Ishikawa (cell line): ENCODE measurements around the gene ZNF674.

Experiments
- CEBPB ChIP-seq: IDR thresholded peaks from 2 replicates; pipeline ENCODE4 v1.6.1; 2012
- CREB1 ChIP-seq: IDR thresholded peaks from 2 replicates; pipeline ENCODE4 v1.6.1; 2012; ENCODE audit warnings: low read depth
- EGR1 ChIP-seq: IDR thresholded peaks from 2 replicates; pipeline ENCODE4 v1.6.1; 2012
- EP300 ChIP-seq: IDR thresholded peaks from 2 replicates; pipeline ENCODE4 v1.6.1; 2012; ENCODE audit warnings: borderline replicate concordance
- FOXM1 ChIP-seq: IDR thresholded peaks from 2 replicates; pipeline ENCODE4 v1.6.1; 2012; ENCODE audit warnings: low read depth, borderline replicate concordance
- NFIC ChIP-seq: IDR thresholded peaks from 2 replicates; pipeline ENCODE4 v1.6.1; 2012
- RAD21 ChIP-seq: IDR thresholded peaks from 2 replicates; pipeline ENCODE4 v1.6.1; 2012; ENCODE audit warnings: low read depth
- TAF1 ChIP-seq: IDR thresholded peaks from 2 replicates; pipeline ENCODE4 v1.6.1; 2012; ENCODE audit warnings: low read depth, mild to moderate bottlenecking
- TCF12 ChIP-seq: IDR thresholded peaks from 2 replicates; pipeline ENCODE4 v1.6.1; 2012; ENCODE audit warnings: low read depth
- TEAD4 ChIP-seq: IDR thresholded peaks from 2 replicates; pipeline ENCODE4 v1.6.1; 2012
- YY1 ChIP-seq: IDR thresholded peaks from 2 replicates; pipeline ENCODE4 v1.6.1; 2012; ENCODE audit warnings: low read depth
- ZBTB7A ChIP-seq: IDR thresholded peaks from 2 replicates; pipeline ENCODE4 v1.6.1; 2012; ENCODE audit warnings: low read depth
- TF ChIP-seq, protein P1 (sequence below): IDR thresholded peaks from 2 replicates; pipeline ENCODE4 v1.6.1; 2012
- TF ChIP-seq, protein P2 (sequence below): IDR thresholded peaks from 2 replicates; pipeline ENCODE4 v1.6.1; 2012
- TF ChIP-seq, protein P3 (sequence below): IDR thresholded peaks from 2 replicates; pipeline ENCODE4 v1.6.1; 2012; ENCODE audit warnings: low read depth, mild to moderate bottlenecking

Gene ZNF674

DNA sequence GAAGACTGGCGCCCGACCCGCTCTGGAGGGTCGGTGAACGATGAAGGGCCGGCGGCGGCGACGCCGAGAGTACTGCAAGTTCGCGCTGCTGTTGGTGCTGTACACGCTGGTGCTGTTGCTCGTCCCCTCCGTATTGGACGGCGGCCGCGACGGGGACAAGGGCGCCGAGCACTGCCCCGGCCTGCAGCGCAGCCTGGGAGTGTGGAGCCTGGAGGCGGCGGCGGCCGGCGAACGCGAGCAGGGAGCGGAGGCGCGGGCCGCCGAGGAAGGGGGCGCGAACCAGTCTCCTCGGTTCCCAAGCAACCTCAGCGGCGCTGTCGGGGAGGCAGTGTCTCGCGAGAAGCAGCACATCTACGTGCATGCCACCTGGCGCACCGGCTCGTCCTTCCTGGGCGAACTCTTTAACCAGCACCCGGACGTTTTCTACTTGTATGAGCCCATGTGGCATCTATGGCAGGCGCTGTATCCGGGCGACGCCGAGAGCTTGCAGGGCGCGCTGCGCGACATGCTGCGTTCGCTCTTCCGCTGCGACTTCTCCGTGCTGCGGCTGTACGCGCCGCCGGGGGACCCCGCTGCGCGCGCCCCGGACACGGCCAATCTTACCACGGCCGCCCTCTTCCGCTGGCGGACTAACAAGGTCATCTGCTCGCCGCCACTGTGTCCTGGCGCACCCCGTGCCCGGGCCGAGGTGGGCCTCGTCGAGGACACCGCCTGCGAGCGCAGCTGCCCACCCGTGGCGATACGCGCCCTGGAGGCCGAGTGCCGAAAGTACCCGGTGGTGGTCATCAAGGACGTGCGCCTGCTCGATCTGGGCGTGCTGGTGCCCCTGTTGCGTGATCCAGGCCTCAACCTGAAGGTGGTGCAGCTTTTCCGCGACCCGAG is 28.9 kb upstream of the ZNF674 start:
- TF ChIP-seq, protein P1, sequence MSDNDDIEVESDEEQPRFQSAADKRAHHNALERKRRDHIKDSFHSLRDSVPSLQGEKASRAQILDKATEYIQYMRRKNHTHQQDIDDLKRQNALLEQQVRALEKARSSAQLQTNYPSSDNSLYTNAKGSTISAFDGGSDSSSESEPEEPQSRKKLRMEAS: peak; percentile 53
- TF ChIP-seq, protein P2, sequence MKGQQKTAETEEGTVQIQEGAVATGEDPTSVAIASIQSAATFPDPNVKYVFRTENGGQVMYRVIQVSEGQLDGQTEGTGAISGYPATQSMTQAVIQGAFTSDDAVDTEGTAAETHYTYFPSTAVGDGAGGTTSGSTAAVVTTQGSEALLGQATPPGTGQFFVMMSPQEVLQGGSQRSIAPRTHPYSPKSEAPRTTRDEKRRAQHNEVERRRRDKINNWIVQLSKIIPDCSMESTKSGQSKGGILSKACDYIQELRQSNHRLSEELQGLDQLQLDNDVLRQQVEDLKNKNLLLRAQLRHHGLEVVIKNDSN: no peak

DNA sequence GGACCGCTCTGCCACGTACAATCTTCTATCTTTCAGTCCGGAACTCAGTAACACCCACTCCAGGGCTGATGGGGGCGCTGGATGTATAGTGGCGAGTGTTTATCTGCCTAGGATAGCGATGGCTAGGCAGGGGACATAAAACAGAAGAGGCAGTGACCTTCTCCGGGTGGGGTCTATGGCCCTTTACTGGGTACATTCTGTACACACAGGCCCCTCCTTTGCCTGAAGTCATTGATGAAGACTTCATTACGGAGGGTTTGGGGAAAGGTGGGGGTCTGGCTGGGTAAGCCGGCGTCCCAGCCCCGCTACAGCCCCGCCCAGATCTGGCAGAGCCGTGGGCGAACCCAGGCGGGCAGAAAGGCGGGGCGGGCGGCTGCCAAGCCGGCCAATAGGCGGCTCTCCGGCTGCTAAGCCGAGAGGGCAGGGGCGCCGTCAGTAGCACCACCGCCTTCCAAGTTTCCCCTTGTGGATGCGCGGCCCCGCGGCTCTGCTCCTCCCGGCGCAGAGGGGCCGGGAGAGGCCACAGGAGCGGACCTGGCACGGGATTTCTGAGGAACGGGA is 28.2 kb upstream of the ZNF674 start, which contains the start of gene CHST7:
Gene CHST7 (plus strand): TSS at position 435 of the 561 bp plus-strand sequence. CDS start 167 bp downstream, outside the sequence.
- peak; percentile 61 for TF ChIP-seq RAD21
- TF ChIP-seq, protein P3, sequence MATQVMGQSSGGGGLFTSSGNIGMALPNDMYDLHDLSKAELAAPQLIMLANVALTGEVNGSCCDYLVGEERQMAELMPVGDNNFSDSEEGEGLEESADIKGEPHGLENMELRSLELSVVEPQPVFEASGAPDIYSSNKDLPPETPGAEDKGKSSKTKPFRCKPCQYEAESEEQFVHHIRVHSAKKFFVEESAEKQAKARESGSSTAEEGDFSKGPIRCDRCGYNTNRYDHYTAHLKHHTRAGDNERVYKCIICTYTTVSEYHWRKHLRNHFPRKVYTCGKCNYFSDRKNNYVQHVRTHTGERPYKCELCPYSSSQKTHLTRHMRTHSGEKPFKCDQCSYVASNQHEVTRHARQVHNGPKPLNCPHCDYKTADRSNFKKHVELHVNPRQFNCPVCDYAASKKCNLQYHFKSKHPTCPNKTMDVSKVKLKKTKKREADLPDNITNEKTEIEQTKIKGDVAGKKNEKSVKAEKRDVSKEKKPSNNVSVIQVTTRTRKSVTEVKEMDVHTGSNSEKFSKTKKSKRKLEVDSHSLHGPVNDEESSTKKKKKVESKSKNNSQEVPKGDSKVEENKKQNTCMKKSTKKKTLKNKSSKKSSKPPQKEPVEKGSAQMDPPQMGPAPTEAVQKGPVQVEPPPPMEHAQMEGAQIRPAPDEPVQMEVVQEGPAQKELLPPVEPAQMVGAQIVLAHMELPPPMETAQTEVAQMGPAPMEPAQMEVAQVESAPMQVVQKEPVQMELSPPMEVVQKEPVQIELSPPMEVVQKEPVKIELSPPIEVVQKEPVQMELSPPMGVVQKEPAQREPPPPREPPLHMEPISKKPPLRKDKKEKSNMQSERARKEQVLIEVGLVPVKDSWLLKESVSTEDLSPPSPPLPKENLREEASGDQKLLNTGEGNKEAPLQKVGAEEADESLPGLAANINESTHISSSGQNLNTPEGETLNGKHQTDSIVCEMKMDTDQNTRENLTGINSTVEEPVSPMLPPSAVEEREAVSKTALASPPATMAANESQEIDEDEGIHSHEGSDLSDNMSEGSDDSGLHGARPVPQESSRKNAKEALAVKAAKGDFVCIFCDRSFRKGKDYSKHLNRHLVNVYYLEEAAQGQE: no peak

DNA sequence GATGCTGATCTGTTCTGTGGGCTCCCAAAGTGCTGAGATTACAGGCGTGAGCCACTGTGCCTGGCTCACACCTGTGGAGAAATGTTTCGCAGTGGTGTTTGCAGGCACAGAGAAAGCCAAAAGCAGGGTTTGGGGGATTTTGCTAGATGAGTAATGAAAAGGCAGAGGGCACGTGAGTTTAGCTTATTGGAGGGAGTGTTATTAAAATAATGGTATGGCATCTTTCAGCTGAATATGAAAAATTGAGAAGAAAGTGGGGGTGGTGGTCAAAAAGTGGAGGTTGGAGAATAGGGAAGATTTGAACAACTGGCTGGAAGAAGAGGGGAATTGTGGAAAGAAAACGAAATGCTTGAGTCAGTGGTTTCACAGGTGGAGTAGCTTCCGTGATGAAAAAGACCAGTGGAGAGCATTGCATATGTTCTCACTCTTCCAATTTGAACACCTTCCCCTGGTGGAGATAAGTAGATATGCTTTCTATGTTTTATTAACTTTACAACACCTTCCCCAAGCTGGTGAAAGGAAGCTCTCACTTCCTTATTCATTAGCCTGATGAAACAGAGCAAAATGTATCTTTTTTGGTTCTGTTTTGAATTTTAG is 27.2 kb upstream of the ZNF674 start:
- no peak for TF ChIP-seq TCF12
- TF ChIP-seq, protein P1: no peak
- TF ChIP-seq FOXM1: no peak
- TF ChIP-seq, protein P3: no peak
- TF ChIP-seq TAF1: no peak
- no peak for TF ChIP-seq YY1
- TF ChIP-seq TEAD4: no peak
- TF ChIP-seq, protein P2: no peak
- TF ChIP-seq EGR1: no peak
- TF ChIP-seq ZBTB7A: no peak
- TF ChIP-seq RAD21: no peak
- no peak for TF ChIP-seq CEBPB
- no peak for TF ChIP-seq NFIC
- TF ChIP-seq EP300: no peak
- no peak for TF ChIP-seq CREB1

DNA sequence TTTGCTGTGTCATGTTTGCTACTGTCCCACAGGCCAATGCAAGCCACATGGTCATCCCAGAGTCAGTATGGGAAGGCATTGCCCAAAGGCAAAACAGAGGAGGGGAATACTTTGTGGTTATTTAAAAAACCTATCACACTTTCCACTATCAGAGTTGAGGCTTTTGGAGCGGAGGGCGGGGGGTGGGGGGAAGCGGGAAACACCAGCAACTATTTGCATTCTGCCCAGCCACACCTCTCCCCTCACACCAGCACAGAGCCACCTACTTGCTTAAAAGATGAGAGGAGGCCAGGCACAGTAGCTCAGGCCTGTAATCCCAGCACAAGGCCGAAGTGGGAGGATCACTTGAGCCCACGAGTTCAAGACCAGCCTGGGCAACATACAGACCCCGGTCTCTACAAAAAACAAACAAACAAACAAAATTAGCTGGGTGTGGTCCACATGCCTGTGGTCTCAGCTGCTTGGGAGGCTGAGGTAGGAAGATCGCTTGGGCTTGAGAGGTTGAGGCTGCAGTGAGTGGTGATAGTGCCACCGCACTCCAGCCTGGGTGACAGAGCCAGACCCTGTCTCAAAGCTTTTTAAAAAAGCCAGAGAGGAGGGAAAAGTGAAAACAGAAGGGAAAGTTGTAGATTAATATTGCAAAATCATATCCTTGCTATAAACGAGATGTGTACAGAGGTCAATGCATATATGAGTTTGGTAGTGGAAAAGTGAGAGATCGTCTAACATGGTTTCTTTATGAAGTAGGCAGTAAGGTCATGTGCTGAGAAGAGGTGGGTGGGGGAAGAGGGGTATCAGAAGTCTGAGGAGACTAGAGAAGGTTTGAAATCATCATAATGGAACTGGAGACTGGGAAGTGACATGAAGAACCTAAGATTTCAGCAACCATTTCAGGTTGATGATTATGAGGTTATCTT is 26.5 kb upstream of the ZNF674 start:
- TF ChIP-seq CREB1 (no peak), TAF1 (no peak), TCF12 (no peak), YY1 (no peak), CEBPB (no peak), TEAD4 (no peak), RAD21 (no peak), ZBTB7A (no peak), FOXM1 (no peak), NFIC (no peak), EGR1 (no peak)
- TF ChIP-seq, protein P3: no peak
- TF ChIP-seq, protein P2: no peak
- TF ChIP-seq, protein P1: no peak
